ENCODE results near the gene PDE4D.
A peak's percentile ranks its signal among the peaks of the same experiment; 100 is the strongest.

DNA sequence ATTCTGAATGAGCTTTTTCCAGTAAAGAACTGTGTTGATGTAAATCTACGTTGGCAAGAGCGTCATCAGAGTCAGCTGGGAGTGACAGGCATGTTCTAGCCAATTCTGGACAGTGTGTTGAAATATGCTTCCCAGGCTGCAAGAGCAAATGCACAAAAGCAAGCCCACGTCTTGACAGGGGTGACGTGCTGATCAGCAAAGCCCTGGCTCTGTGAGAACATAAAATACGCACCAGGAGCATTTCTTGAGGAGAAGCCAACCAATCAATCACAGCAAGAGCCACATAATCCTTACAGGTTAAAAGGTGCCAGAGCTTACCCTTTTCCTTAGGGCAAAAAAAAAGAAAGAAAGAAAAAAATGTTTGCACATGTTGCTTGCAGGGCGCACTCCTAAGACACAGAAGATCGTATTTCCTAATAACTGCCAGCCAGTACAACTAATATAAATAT lies 148.1 kb downstream of the PDE4D start:
- TF ChIP-seq, protein P1, sequence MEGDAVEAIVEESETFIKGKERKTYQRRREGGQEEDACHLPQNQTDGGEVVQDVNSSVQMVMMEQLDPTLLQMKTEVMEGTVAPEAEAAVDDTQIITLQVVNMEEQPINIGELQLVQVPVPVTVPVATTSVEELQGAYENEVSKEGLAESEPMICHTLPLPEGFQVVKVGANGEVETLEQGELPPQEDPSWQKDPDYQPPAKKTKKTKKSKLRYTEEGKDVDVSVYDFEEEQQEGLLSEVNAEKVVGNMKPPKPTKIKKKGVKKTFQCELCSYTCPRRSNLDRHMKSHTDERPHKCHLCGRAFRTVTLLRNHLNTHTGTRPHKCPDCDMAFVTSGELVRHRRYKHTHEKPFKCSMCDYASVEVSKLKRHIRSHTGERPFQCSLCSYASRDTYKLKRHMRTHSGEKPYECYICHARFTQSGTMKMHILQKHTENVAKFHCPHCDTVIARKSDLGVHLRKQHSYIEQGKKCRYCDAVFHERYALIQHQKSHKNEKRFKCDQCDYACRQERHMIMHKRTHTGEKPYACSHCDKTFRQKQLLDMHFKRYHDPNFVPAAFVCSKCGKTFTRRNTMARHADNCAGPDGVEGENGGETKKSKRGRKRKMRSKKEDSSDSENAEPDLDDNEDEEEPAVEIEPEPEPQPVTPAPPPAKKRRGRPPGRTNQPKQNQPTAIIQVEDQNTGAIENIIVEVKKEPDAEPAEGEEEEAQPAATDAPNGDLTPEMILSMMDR (IDR thresholded peaks at IDR 0.05), result no peak
- peak; percentile 26 to 64 for TF ChIP-seq POLR2A (IDR thresholded peaks at IDR 0.05)
- TF ChIP-seq EP300 (IDR thresholded peaks at IDR 0.05), result peak; percentile 80 to 93

All from tibial nerve (tissue), 4 donors.